ENCODE results near the gene TNFAIP8. TPM values are rescaled to one million over a fixed set of nuclear protein-coding genes. Genes with fewer than 3 reads are reported as not detected.

Gene TNFAIP8
- total and polyA plus RNA-seq, 9 of the 15 experiments (the other 6 are each of a cell fraction or from before 2014, with no cell fraction given) = 29.9 to 52.2 (median 44.8) TPM

- WGBS (ENCODE audit: insufficient coverage, low coverage, missing lambda C conversion rate) = 46% methylated on average over 3 of the region's 3 CpGs
Measured at GRCh38 chr5:119385536-119386128, 29.8 kb downstream of the TNFAIP8 start.

More at GRCh38 chr5:119385536-119386128, 29.8 kb downstream of the TNFAIP8 start:
- ATAC-seq = peak; percentile 36; the same call in 1 of the 3 replicates
- Histone ChIP-seq H2AFZ (ENCODE audit: low read depth, low read length) (no peak overlapping the region), H3K36me3 (ENCODE audit: control insufficient read depth, insufficient read depth, low read length) (no peaks in the 10 kb centered on the region; the same call in 2 of the 3 replicates), H3K9me3 (replicated peaks; ENCODE audit: control insufficient read depth, insufficient read depth, low read depth, low read length) (no peaks in the 10 kb centered on the region), H3K9me1 (ENCODE audit: control insufficient read depth, insufficient read depth, low read length) (no peaks in the 10 kb centered on the region), H3K4me3 (no peak overlapping the region), H4K20me1 (replicated peaks; ENCODE audit: control insufficient read depth, insufficient read depth, low read length) (no peaks in the 10 kb centered on the region), H3K4me1 (replicated peaks in 1 of 2; ENCODE audit: control insufficient read depth in 2 of 2, insufficient read depth in 2 of 2, low read length in 2 of 2) (peaks cover 0 to 24% of the 10 kb centered on the region in 2 experiments; a peak in 4 of 5 replicates), H3K4me2 (ENCODE audit: insufficient read depth, low read length) (no peak overlapping the region), H3K79me2 (ENCODE audit: control insufficient read depth, insufficient read depth, low read length) (peaks cover 37% of the 10 kb centered on the region), H3K27me3 (ENCODE audit: control insufficient read depth in 2 of 2, insufficient read depth in 2 of 2, low read length in 2 of 2) (no peaks in the 10 kb centered on the region), H3K27ac (ENCODE audit: extremely low read depth, low read depth, low read length) (peak overlapping the region; percentile 15; the same call in 1 of the 3 replicates), H3K9ac (ENCODE audit: insufficient read depth in 1 of 2, low read depth in 2 of 2, low read length in 2 of 2) (no peak overlapping the region)
- in situ Hi-C loops (cut with MboI) = no loop called here
- intact Hi-C loops (cut with micrococcal nuclease) = no loop called here
- DNase-seq (ENCODE audit: extremely low read depth in 1 of 4, low spot score in 3 of 4) = peak in 1 of 4 experiments; percentile 34
- no peak for TF ChIP-seq RBM25 (IDR thresholded peaks at IDR 0.05; ENCODE audit: low read depth, low read length, severe bottlenecking)
- TF ChIP-seq RCOR1 (IDR thresholded peaks at IDR 0.05; ENCODE audit: borderline replicate concordance in 1 of 2, low read depth in 2 of 2, low read length in 2 of 2) = peak in 1 of 2 experiments; percentile 65; a peak in 2 of 4 replicates
- no peak for TF ChIP-seq ZNF717 (CRISPR knock-in tag; IDR thresholded peaks at IDR 0.05)
- TF ChIP-seq, protein P1, sequence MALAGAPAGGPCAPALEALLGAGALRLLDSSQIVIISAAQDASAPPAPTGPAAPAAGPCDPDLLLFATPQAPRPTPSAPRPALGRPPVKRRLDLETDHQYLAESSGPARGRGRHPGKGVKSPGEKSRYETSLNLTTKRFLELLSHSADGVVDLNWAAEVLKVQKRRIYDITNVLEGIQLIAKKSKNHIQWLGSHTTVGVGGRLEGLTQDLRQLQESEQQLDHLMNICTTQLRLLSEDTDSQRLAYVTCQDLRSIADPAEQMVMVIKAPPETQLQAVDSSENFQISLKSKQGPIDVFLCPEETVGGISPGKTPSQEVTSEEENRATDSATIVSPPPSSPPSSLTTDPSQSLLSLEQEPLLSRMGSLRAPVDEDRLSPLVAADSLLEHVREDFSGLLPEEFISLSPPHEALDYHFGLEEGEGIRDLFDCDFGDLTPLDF (CRISPR knock-in tag; IDR thresholded peaks at IDR 0.05) = no peak
- TF ChIP-seq, protein P2, sequence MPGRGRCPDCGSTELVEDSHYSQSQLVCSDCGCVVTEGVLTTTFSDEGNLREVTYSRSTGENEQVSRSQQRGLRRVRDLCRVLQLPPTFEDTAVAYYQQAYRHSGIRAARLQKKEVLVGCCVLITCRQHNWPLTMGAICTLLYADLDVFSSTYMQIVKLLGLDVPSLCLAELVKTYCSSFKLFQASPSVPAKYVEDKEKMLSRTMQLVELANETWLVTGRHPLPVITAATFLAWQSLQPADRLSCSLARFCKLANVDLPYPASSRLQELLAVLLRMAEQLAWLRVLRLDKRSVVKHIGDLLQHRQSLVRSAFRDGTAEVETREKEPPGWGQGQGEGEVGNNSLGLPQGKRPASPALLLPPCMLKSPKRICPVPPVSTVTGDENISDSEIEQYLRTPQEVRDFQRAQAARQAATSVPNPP (IDR thresholded peaks at IDR 0.05; ENCODE audit: borderline replicate concordance, insufficient read depth, insufficient read length) = no peak
- peak; percentile 63 for TF ChIP-seq NFIC (IDR thresholded peaks at IDR 0.05)
- TF ChIP-seq ZNF124 (CRISPR knock-in tag; IDR thresholded peaks at IDR 0.05) = no peak
- no peak for TF ChIP-seq ZNF551 (CRISPR knock-in tag; IDR thresholded peaks at IDR 0.05)
- no peak for FAIRE-seq
- BruUV-seq (replicated peaks) = no TSS peak
- CTCF ChIA-PET (ENCODE audit: low intra/inter-chr PET ratio) = no interaction called here
- POLR2A ChIA-PET = interaction anchor here (1.0 kb wide), 1 partner anchor 63 kb away, joined by 3 read pairs; no protein-coding TSS in a partner anchor
